Thyroid gland (tissue), 4 donors: ENCODE results near the gene UBXN4.

Experiments
- CTCF ChIP-seq, 6 experiments: fragments of 200-600 bp in 3 of 6; fragments of 450-650 bp in 3 of 6; sonication (generic) in 3 of 6; IDR thresholded peaks; one replicate each; pipeline ENCODE4 v1.5.1; 2016 to 2019; ENCODE audit warnings: antibody characterized with exemption in 6 of 6, mild to moderate bottlenecking in 2 of 6, inconsistent platforms in 1 of 6, moderate library complexity in 1 of 6
- POLR2A ChIP-seq, 2 donors: fragments of 450-650 bp; IDR thresholded peaks; one replicate each; pipeline ENCODE4 v1.6.1; 2017; ENCODE audit warnings: antibody characterized with exemption in 2 of 2, mild to moderate bottlenecking in 2 of 2, moderate library complexity in 1 of 2

- TF ChIP-seq CTCF (IDR thresholded peaks at IDR 0.05) (no peak), POLR2A (IDR thresholded peaks at IDR 0.05) (no peak)
Observed at GRCh38 chr2:135728064-135728743, 13.5 kb upstream of the UBXN4 start.
